ENCODE measurements around the gene C19orf25.
"Not testable (repeated sequence)": the region's sequence is repeated elsewhere in the genome, so short reads cannot be mapped to it uniquely, and the experiment has no call there.

Gene C19orf25

GRCh38 chr19:1478934-1479707 is at the start of gene C19orf25:
TSS of gene C19orf25 (minus strand) at chr19:1479215. CDS start at chr19:1478903, 312 bp downstream.
- peak; percentile 93 for DNase-seq

DNA sequence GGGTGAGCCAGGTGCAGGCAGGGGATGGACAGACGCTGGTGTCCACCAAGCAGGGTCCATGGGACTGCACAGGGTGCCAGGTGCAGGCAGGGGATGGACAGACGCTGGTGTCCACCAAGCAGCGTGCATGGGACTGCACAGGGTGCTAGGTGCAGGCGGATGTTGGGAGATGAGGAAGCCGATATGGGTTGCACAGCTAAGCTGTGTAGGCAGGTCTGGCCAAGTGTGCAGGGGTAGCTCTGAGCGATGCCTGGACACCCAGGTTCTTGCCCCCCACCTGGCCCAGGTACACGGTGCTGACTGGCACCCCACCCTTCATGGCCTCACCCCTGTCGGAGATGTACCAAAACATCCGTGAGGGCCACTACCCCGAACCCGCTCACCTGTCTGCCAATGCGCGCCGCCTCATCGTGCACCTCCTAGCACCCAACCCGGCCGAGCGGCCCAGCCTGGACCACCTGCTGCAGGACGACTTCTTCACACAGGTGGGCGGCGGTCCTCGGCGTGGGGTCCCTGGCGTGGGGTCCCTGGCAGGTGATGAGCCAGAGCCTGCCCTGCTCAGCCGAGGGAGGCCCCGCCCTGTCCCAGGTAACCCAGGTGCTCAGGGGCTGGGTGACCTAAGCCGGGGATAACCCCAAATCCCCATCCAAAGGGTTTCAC is 48.8 kb upstream of the C19orf25 start:
- no peak for DNase-seq

GRCh38 chr19:1526979-1527649 is 48.1 kb upstream of the C19orf25 start:
- no peak for DNase-seq

DNA sequence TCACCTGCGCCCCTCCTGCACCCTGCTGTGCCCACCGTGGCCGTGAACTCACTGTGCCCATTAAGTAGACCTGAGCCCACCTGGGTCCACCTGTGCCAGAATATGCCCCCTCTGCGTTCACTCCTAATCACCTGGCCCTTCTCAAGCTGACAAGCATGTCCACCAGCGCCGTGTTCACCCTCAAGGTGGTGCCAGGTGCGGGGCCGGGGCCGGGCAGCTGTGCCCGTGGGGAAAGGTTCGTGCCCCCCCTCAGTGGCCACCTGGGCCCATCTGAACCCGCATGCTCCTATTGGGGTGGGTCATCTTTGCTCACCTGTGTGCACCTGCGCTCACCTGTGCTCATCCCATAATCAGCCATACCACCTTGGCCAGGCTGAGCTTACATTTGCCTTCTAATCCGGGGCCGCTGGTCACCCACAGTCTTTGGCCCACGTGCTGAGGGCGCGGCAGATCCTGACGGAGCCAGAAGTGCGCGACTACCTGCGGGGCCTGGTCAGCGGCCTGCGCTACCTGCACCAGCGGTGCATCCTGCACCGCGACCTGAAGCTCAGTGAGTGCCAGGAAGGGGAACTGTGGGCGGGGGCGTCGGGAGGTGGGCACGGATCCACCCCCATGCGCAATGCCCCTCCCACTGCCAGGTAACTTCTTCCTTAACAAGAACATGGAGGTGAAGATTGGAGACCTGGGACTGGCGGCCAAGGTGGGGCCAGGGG is 47.2 kb upstream of the C19orf25 start:
- DNase-seq = no peak

- DNase-seq = no peak
Measured at GRCh38 chr19:1525343-1525742, 46.3 kb upstream of the C19orf25 start.

DNA sequence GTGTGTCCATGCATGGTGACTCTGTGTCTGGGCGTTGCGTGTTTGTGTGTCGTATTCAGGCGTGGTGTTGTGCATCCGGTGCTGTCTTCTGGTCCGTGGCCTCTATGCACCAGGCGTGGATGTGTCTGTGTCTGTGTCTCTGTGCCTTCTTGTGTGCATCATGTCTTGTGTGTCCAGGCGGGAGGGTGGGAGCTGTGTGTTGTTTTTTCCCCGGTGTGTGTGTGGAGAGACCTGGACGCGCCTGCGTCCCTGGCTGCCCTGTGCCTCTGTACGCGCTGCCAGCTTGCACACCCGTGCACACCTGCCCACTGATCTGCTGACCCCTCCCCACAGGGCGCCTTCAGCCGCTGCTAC is 45.9 kb upstream of the C19orf25 start:
- no peak for DNase-seq

DNA sequence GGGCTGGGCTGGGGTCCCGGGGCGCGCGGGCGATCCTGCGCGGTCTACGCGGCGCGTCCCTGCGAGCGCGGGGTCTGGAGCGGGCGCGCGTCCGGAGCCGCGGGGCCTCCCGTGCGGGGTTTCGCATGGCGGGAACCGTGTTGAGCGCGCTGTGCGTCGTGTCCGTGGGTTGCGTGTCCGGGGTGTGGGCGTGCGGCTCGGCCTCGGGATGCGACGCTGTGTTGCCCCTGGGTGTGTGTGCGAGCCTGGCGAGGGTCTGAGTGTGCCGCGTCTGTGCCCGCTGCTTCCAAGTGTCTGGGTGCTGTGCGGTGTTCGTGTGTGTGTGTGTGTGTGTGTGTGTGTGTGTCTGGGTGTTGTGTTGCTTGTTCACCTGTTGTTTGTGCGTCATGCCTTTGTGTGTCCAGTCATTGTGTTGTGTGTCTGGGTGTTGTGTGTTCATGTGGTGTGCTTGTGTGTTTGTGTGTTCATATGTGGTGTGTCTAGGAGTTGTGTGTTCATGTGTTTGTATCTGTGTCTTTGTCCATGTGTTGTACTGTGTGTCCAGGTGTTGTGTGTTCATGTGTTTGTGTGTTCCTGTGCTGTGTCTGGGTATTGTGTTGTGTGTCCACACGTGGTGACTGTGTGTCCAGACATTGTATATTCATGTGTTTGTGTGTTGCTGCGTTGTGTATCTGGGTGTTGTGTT is 45.4 kb upstream of the C19orf25 start:
- DNase-seq = no peak

GRCh38 chr19:1523412-1524286 is 44.6 kb upstream of the C19orf25 start, which contains the start of gene PLK5:
TSS of gene PLK5 (plus strand) at chr19:1524077. CDS start at chr19:1526997, 2,920 bp downstream.
- no peak for DNase-seq

DNA sequence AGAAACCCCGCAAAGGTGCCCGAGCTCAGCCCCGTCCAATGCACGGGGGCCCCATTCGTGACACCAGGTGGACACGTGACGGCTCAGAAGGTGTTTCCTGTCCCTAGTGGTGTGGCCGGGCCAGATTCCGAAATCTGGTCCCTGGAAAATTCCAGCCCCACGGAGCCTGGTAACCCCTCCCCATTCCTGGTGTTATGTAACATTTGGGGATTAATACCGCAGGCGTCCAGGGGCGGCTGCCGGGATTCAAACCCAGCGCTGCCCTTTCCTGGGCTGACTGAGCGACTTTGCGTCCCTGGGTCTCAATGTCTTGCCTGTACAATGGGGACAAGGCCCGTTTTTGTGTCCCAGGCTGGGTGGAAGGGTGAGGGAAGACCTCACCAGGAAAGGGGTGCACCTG is 43.8 kb upstream of the C19orf25 start:
- DNase-seq = no peak

GRCh38 chr19:1522061-1522460 is 43.0 kb upstream of the C19orf25 start:
- DNase-seq = no peak

- DNase-seq = no peak
Measured at GRCh38 chr19:1521636-1522035, 42.6 kb upstream of the C19orf25 start.

DNA sequence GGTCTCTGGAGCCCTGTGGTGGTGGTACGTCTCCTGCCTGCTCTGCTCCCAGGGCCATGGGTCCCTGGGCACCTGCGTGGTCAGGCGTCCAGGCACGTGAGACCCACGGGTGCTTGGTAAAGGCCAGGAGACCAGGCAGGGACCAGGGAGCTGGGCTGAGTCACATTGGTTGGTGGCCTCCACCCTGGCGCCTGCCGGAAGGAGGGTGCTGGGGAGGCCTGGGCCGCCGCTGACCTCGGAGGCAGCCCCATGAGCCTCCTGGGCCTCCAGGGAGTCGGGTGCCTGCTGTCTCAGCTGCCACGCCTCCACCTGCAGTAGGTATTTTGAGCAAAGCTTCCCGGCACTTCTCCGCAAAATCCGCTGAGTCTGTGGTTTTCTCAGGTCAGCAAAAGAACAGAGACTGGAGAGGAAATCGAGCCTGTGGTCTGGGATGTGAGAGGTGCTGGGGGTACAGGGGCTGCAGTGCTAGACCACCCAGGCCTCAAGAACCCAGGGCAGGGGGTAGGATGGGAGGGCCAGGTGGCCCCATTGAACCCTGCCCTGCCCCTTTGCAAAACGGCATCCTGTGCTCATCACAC is 41.3 kb upstream of the C19orf25 start:
- DNase-seq = no peak

DNA sequence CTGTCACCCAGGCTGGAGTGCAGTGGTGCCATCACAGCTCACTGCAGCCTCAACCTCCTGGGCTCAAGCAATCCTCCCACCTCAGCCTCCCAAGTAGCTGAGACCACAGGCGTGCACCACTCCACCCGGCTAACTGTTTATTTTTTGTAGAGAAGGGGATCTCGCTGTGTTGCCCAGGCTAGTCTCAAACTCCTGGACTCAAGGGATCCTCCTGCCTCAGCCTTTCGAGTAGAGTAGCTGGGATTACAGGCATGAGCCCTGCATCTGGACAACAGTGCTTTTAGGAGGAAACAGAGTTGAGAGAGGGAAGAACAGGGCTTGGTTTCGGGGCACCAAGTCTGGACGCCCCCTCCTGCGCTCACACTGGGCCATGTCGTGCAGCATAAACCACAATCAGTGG is 40.8 kb upstream of the C19orf25 start:
- not testable (repeated sequence) for DNase-seq

- no peak for DNase-seq
Measured at GRCh38 chr19:1518471-1518870, 39.5 kb upstream of the C19orf25 start.

DNA sequence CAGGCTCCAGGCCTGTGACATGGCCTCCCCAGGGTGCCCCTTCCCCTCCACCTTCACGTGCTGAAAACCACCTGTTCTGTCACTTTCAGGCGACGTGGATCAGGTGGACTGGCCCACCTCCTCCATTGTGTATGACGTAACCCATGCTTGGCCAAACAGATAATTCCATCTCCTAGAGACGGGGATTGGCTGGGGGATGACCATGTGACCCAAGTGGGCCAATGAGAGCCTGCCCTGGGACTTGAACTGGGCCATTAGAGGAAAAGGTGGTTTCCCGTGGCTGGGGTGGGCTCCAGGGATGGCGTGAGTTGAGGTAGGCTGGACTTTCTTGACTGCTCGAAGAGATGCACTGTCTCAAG is 37.4 kb upstream of the C19orf25 start:
- DNase-seq = no peak

- no peak for DNase-seq
Measured at GRCh38 chr19:1514986-1515721, 36.1 kb upstream of the C19orf25 start.

DNA sequence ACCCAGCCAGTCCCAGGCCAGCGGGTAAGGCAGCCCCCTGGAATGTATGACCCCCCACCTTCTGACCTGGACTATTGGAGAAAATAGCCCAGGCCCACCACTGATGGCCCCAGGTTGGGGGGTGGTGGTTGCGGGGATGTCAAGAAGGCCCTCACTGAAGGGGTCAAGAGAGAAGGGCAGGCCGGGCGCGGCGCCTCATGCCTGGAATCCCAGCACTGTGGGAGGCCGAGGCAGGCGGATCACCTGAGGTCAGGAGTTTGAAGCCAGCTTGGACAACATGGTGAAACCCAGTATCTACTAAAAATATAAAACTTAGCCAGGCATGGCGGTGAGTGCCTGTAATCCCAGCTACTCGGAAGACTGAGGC is 35.3 kb upstream of the C19orf25 start:
- DNase-seq = no peak

DNA sequence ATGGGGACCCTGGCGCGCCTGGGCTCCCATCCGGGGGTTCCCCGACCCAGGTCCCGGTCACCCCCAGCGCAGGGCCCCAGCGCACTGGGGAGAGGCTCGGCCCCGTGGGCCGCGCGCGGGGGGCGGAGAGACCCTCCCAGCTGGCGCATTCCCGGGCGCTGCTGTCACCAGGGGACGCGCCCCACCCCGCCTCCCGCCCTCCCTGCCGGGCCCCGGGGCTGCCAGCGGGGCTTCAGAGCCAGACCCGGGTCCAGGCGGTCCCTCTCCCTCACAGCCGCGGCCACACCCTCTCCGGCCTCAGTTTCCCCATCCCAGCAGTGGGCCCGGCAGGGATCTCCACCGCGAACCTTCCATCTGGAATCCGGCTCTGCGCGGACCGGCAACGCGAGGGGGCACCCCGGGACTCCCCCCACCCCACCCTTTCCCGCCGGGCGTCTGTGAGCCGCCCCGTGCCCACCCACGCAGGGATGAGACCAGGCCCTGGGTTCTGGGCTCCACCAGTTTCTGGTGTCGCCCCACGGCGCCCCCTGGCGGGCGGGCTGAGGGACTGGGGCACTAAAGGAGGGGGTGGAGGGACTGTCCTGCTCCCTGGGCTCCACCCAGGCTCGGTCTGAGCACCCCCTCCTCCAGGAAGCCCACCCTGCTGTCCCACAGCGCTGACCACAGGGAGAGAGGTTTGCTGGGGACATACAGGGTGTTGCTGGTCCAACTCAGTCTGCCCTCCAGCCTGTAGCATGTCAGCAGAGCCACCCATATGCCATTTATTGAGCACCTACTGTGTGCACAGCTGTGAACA is 34.7 kb upstream of the C19orf25 start:
- no peak for DNase-seq

DNA sequence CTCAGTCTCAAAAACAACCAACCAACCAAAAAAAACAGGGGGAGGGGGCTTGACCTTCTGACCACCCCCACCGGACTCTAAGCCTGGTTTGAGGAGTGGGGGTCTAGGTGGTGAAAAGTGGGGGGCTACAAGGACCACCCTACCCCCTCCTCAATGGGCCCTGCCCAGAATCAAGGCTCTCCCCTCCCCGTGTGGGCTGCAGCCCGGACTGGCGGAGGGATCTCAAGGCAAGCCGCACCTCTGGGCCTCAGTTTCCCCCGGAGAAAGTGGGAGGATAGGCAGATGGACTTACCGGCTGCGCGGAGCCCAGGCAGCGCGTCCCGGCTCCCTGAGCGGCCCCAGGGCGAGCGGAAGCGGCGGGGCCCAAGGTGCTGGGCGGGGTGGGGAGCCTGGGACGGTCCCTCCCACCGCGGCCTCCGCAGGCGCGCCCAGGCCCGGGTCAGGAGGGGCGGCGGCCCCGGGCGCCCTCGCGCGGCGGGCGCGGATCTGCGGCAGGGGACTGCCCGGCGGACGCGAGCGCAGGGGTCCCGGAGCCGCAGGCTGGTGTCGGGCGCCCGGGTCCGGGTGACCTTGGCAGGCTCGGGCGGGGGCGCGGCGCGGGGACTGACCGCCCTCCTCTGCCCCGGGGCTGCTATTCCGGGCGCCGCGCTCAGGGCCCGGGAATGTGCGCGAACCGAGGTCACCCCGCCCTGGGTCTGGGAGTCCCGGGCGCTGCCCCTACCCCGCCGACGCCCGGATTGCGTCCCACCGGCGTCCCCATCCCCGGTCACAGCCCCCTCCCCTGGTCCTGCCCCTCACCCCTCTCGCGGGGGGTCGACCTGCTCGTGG is 33.9 kb upstream of the C19orf25 start, which contains the start of gene ADAMTSL5:
Gene ADAMTSL5 (minus strand): TSS at position 349 of the 828 bp plus-strand sequence. CDS start 2,076 bp downstream, outside the sequence.
- DNase-seq = no peak
